HG02973 (cell line): ENCODE measurements around the gene EFL1.

ENCODE experiments used
- ATAC-seq: cut with Tn5 transposase; IDR thresholded peaks from one replicate; pipeline ENCODE4 v1.9.1; 2021; ENCODE audit warnings: moderate library complexity; ENCODE audit not compliant: unreplicated experiment

The EFL1 gene

GRCh38 chr15:82093325-82093724 is 169.2 kb downstream of the EFL1 start:
- no peak for ATAC-seq

- no peak for ATAC-seq
Measured at GRCh38 chr15:82091636-82092140, 170.8 kb downstream of the EFL1 start.

DNA sequence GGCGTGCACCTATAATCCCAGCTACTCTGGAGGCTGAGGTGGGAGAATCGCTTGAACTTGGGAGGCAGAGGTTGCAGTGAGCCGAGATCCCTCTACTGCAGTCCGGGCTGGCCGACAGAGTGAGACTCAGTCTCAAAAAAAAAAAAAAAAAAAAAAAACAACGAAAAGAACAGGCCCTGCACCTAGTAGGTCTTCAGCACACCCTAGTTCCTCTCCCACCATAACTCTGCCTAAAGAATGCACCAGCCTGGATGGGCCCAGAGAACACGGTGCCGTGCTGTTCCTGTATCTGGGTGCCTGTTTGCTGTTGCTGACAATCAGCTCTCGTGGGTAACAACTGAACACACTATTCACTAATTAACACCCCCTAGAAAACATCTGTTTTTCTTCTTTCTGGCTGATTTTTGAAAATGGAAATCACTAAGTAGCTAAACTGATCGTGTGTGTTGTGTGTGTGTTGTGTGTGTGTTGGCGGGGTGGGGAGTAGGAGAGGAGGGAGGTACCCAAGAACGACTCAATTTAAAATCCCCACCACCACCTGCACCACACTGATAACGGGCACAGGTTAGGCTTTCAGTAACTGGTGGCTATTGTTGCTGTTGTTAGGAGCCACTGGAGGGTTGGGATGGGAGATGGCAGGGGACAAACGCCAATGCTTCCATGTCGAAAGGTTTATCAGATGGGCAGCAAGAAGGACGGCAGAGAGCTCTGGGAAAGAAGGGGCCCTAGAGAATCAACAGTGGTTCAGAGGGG is 176.1 kb downstream of the EFL1 start:
- no peak for ATAC-seq

DNA sequence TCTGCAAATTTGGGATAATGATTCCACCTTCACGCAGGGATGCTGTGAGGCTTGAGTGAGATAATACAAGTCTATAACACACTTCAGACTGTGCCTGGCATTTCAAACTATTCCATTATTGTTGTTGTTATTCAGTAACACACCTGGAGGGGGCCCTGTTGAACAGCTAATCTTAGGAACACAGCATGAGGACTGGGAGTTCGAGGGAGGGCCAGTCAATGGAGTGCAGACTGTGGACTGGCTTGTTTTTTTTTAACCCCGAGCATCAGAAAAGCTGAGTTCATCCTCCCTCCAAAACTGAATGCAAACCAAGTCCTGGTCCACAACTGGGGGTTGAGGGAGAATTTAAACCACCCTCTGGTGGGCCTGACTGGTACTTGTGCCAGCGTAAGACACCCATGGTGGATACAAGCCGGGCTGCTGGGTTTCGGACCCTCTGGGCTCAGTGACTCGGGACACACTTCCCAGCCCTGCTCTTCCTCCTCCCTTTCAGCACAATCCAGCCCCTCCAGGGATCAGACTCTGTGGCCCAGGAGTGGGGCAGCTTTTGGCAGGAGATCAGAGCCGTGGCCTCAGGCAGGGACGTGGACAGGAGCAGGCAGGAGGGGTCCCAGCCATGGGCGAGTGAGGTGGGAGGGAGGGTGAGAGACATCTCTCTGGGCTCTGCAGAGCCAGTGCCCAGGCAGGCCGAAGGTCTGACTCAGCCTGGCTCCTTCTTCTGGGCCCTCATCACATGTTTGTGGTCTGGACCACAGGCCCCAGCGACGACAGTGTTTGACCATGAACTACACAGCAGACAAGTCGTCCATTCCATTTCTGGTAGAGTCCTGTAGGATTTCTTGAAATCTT is 180.4 kb downstream of the EFL1 start:
- ATAC-seq = no peak

- ATAC-seq = no peak
Measured at GRCh38 chr15:82080774-82081173, 181.8 kb downstream of the EFL1 start.
